Type B pancreatic cell (in vitro differentiated cells): Measurements from ENCODE around the gene HIP1. TPM values are rescaled to one million over a fixed set of nuclear protein-coding genes. Genes with fewer than 3 reads are reported as not detected.
"Not testable (repeated sequence)": the region's sequence is repeated elsewhere in the genome, so short reads cannot be mapped to it uniquely, and the experiment has no call there.

Experiments
- DNase-seq: peaks from one replicate; pipeline ENCODE4 v3.0.0; 2021; ENCODE audit warnings: mixed read lengths; ENCODE audit not compliant: unreplicated experiment; ENCODE audit errors: extremely low spot score
- H3K27ac Mint-ChIP-seq: 2 replicates; pipeline ENCODE4 v1.8.0; 2021; ENCODE audit warnings: mild to moderate bottlenecking, mixed read lengths
- H3K27me3 Mint-ChIP-seq: 2 replicates; pipeline ENCODE4 v1.8.0; 2021; ENCODE audit warnings: mixed read lengths
- H3K36me3 Mint-ChIP-seq: 2 replicates; pipeline ENCODE4 v1.8.0; 2021; ENCODE audit warnings: mixed read lengths
- H3K4me1 Mint-ChIP-seq: one replicate; pipeline ENCODE4 v1.8.0; 2021; ENCODE audit warnings: mixed read lengths; ENCODE audit not compliant: unreplicated experiment
- H3K4me3 Mint-ChIP-seq: 2 replicates; pipeline ENCODE4 v1.8.0; 2021; ENCODE audit warnings: mild to moderate bottlenecking, mixed read lengths
- H3K9me3 Mint-ChIP-seq: 2 replicates; pipeline ENCODE4 v1.8.0; 2021; ENCODE audit warnings: mixed read lengths
- CTCF ChIP-seq: fragments of 200-600 bp; sonication (generic); conservative IDR thresholded peaks from 2 replicates; pipeline ENCODE4 v1.5.0; 2021; ENCODE audit warnings: antibody characterized with exemption, mild to moderate bottlenecking
- total RNA-seq: library from RNA; stranded (reverse); gene quantifications from 2 replicates; pipeline ENCODE4 v1.2.1, GENCODE V29; 2021; ENCODE audit warnings: low replicate concordance

The HIP1 gene
- total RNA-seq, 1 donor from 2014 or later = 33.8 TPM

GRCh38 chr7:75772081-75773077 lies 33.6 kb upstream of the HIP1 start, which contains the start of gene CCL26:
Gene CCL26 (minus strand): TSS chr7:75772211. CDS start chr7:75772176, 35 bp downstream.
- Mint-ChIP-seq H3K9me3 (no peaks in the 10 kb centered on the region), H3K36me3 (no peaks in the 10 kb centered on the region), H3K27ac (no peak within 1 kb of the TSS), H3K4me3 (no peak within 1 kb of the TSS), H3K27me3 (no peaks in the 10 kb centered on the region), H3K4me1 (peaks cover 3% of the 10 kb centered on the region)
- no peak for TF ChIP-seq CTCF
- no peak for DNase-seq

GRCh38 chr7:75771224-75771623 lies 32.5 kb upstream of the HIP1 start:
- Mint-ChIP-seq H3K4me1 (peaks cover 3% of the 10 kb centered on the region), H3K4me3 (no peak overlapping the region), H3K36me3 (no peaks in the 10 kb centered on the region), H3K27ac (no peak overlapping the region), H3K9me3 (no peaks in the 10 kb centered on the region), H3K27me3 (no peaks in the 10 kb centered on the region)
- no peak for TF ChIP-seq CTCF
- DNase-seq = no peak

- Mint-ChIP-seq H3K4me3 (no peak overlapping the region), H3K27ac (no peak overlapping the region), H3K4me1 (peaks cover 5% of the 10 kb centered on the region), H3K27me3 (no peaks in the 10 kb centered on the region), H3K36me3 (no peaks in the 10 kb centered on the region), H3K9me3 (peaks cover 4% of the 10 kb centered on the region)
- DNase-seq = no peak
- peak; percentile 83 for TF ChIP-seq CTCF
These were observed 23.7 kb upstream of the HIP1 start for GRCh38 chr7:75762350-75762917.

- H3K27ac Mint-ChIP-seq, H3K27me3 Mint-ChIP-seq, DNase-seq, H3K9me3 Mint-ChIP-seq, H3K4me3 Mint-ChIP-seq, H3K4me1 Mint-ChIP-seq, H3K36me3 Mint-ChIP-seq: not testable (repeated sequence)
These were observed 23.1 kb upstream of the HIP1 start for GRCh38 chr7:75761801-75762200.

- Mint-ChIP-seq H3K36me3 (no peaks in the 10 kb centered on the region), H3K4me1 (peaks cover 8% of the 10 kb centered on the region), H3K27me3 (no peaks in the 10 kb centered on the region), H3K4me3 (no peak overlapping the region), H3K27ac (no peak overlapping the region), H3K9me3 (peaks cover 4% of the 10 kb centered on the region)
- TF ChIP-seq CTCF = no peak
- DNase-seq = no peak
These were observed 19.8 kb upstream of the HIP1 start for GRCh38 chr7:75758491-75758890.

- no peaks in the 10 kb centered on the region for H3K36me3 Mint-ChIP-seq
- H3K27me3 Mint-ChIP-seq = no peaks in the 10 kb centered on the region
- H3K27ac Mint-ChIP-seq = no peak overlapping the region
- TF ChIP-seq CTCF = no peak
- H3K4me1 Mint-ChIP-seq = peaks cover 10% of the 10 kb centered on the region
- peaks cover 4% of the 10 kb centered on the region for H3K9me3 Mint-ChIP-seq
- DNase-seq = no peak
- no peak overlapping the region for H3K4me3 Mint-ChIP-seq
These were observed 19.1 kb upstream of the HIP1 start for GRCh38 chr7:75757860-75758259.
